ENCODE data around the gene ST7. TPM values are rescaled to one million over a fixed set of nuclear protein-coding genes. Genes with fewer than 3 reads are reported as not detected.
A peak's percentile ranks its signal among the peaks of the same experiment; 100 is the strongest.

The ST7 gene
- total RNA-seq, 1 experiment from 2014 or later: 12.4 TPM

DNA sequence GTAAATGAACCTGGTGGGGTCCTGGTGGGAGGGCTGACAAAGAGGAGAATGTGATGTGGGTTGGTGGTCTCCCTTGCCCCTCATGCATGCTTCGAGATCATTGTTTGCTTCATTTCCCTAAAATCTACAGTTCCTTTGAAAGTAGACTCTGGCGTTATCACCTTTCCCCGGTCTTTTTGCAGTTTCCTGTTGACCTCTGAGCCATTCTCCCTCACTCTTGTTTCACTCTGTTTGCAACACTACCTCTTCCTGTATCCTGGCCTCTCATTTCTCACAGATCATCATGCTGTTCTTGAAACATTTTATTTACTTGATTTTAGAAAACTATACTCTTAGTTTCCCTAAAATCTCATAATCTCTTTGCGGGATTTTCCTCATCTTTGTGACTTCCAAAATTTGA is 189.8 kb downstream of the ST7 start:
- no peaks in the 10 kb centered on the region for H3K27me3 Mint-ChIP-seq (ENCODE audit: low read depth)
- DNase-seq (ENCODE audit: low spot score): no peak
- H3K9me3 Mint-ChIP-seq: no peaks in the 10 kb centered on the region
- H3K36me3 Mint-ChIP-seq: no peaks in the 10 kb centered on the region
- ChIA-PET CTCF (no interaction called here), POLR2A (no interaction called here)
- TF ChIP-seq, protein P1, sequence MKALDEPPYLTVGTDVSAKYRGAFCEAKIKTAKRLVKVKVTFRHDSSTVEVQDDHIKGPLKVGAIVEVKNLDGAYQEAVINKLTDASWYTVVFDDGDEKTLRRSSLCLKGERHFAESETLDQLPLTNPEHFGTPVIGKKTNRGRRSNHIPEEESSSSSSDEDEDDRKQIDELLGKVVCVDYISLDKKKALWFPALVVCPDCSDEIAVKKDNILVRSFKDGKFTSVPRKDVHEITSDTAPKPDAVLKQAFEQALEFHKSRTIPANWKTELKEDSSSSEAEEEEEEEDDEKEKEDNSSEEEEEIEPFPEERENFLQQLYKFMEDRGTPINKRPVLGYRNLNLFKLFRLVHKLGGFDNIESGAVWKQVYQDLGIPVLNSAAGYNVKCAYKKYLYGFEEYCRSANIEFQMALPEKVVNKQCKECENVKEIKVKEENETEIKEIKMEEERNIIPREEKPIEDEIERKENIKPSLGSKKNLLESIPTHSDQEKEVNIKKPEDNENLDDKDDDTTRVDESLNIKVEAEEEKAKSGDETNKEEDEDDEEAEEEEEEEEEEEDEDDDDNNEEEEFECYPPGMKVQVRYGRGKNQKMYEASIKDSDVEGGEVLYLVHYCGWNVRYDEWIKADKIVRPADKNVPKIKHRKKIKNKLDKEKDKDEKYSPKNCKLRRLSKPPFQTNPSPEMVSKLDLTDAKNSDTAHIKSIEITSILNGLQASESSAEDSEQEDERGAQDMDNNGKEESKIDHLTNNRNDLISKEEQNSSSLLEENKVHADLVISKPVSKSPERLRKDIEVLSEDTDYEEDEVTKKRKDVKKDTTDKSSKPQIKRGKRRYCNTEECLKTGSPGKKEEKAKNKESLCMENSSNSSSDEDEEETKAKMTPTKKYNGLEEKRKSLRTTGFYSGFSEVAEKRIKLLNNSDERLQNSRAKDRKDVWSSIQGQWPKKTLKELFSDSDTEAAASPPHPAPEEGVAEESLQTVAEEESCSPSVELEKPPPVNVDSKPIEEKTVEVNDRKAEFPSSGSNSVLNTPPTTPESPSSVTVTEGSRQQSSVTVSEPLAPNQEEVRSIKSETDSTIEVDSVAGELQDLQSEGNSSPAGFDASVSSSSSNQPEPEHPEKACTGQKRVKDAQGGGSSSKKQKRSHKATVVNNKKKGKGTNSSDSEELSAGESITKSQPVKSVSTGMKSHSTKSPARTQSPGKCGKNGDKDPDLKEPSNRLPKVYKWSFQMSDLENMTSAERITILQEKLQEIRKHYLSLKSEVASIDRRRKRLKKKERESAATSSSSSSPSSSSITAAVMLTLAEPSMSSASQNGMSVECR (CRISPR knock-in tag; IDR thresholded peaks at IDR 0.05; ENCODE audit: borderline replicate concordance): no peak
- TF ChIP-seq, protein P2, sequence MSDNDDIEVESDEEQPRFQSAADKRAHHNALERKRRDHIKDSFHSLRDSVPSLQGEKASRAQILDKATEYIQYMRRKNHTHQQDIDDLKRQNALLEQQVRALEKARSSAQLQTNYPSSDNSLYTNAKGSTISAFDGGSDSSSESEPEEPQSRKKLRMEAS (CRISPR knock-in tag; IDR thresholded peaks at IDR 0.05): no peak
- TF ChIP-seq, protein P3, sequence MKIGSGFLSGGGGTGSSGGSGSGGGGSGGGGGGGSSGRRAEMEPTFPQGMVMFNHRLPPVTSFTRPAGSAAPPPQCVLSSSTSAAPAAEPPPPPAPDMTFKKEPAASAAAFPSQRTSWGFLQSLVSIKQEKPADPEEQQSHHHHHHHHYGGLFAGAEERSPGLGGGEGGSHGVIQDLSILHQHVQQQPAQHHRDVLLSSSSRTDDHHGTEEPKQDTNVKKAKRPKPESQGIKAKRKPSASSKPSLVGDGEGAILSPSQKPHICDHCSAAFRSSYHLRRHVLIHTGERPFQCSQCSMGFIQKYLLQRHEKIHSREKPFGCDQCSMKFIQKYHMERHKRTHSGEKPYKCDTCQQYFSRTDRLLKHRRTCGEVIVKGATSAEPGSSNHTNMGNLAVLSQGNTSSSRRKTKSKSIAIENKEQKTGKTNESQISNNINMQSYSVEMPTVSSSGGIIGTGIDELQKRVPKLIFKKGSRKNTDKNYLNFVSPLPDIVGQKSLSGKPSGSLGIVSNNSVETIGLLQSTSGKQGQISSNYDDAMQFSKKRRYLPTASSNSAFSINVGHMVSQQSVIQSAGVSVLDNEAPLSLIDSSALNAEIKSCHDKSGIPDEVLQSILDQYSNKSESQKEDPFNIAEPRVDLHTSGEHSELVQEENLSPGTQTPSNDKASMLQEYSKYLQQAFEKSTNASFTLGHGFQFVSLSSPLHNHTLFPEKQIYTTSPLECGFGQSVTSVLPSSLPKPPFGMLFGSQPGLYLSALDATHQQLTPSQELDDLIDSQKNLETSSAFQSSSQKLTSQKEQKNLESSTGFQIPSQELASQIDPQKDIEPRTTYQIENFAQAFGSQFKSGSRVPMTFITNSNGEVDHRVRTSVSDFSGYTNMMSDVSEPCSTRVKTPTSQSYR (CRISPR knock-in tag; IDR thresholded peaks at IDR 0.05): no peak
- TF ChIP-seq, protein P4, sequence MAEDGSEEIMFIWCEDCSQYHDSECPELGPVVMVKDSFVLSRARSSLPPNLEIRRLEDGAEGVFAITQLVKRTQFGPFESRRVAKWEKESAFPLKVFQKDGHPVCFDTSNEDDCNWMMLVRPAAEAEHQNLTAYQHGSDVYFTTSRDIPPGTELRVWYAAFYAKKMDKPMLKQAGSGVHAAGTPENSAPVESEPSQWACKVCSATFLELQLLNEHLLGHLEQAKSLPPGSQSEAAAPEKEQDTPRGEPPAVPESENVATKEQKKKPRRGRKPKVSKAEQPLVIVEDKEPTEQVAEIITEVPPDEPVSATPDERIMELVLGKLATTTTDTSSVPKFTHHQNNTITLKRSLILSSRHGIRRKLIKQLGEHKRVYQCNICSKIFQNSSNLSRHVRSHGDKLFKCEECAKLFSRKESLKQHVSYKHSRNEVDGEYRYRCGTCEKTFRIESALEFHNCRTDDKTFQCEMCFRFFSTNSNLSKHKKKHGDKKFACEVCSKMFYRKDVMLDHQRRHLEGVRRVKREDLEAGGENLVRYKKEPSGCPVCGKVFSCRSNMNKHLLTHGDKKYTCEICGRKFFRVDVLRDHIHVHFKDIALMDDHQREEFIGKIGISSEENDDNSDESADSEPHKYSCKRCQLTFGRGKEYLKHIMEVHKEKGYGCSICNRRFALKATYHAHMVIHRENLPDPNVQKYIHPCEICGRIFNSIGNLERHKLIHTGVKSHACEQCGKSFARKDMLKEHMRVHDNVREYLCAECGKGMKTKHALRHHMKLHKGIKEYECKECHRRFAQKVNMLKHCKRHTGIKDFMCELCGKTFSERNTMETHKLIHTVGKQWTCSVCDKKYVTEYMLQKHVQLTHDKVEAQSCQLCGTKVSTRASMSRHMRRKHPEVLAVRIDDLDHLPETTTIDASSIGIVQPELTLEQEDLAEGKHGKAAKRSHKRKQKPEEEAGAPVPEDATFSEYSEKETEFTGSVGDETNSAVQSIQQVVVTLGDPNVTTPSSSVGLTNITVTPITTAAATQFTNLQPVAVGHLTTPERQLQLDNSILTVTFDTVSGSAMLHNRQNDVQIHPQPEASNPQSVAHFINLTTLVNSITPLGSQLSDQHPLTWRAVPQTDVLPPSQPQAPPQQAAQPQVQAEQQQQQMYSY (CRISPR knock-in tag; IDR thresholded peaks at IDR 0.05): no peak
- TF ChIP-seq ZBTB21 (CRISPR knock-in tag; IDR thresholded peaks at IDR 0.05; ENCODE audit: borderline replicate concordance) (no peak), ZNF232 (CRISPR knock-in tag; IDR thresholded peaks at IDR 0.05) (no peak), TEAD4 (CRISPR knock-in tag; IDR thresholded peaks at IDR 0.05) (no peak), GRHL2 (CRISPR knock-in tag; IDR thresholded peaks at IDR 0.05; ENCODE audit: insufficient replicate concordance, severe bottlenecking) (no peak), NFATC4 (CRISPR knock-in tag; IDR thresholded peaks at IDR 0.05) (no peak), FOXK1 (CRISPR knock-in tag; IDR thresholded peaks at IDR 0.05) (no peak), FOXP1 (CRISPR knock-in tag; IDR thresholded peaks at IDR 0.05; ENCODE audit: borderline replicate concordance) (no peak)
- TF ChIP-seq, protein P5, sequence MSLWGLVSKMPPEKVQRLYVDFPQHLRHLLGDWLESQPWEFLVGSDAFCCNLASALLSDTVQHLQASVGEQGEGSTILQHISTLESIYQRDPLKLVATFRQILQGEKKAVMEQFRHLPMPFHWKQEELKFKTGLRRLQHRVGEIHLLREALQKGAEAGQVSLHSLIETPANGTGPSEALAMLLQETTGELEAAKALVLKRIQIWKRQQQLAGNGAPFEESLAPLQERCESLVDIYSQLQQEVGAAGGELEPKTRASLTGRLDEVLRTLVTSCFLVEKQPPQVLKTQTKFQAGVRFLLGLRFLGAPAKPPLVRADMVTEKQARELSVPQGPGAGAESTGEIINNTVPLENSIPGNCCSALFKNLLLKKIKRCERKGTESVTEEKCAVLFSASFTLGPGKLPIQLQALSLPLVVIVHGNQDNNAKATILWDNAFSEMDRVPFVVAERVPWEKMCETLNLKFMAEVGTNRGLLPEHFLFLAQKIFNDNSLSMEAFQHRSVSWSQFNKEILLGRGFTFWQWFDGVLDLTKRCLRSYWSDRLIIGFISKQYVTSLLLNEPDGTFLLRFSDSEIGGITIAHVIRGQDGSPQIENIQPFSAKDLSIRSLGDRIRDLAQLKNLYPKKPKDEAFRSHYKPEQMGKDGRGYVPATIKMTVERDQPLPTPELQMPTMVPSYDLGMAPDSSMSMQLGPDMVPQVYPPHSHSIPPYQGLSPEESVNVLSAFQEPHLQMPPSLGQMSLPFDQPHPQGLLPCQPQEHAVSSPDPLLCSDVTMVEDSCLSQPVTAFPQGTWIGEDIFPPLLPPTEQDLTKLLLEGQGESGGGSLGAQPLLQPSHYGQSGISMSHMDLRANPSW (CRISPR knock-in tag; conservative IDR thresholded peaks at IDR 0.05; ENCODE audit: low read depth): no peak
- H3K27ac Mint-ChIP-seq: peak overlapping the region; percentile 80
- ATAC-seq: peak; percentile 27
- peaks cover 58% of the 10 kb centered on the region for H3K4me1 Mint-ChIP-seq
- H3K4me3 Mint-ChIP-seq: no peak overlapping the region

Measured in WTC11 (cell line).